ENCODE measurements around the gene VMP1. TPM values are rescaled to one million over a fixed set of nuclear protein-coding genes. Genes with fewer than 3 reads are reported as not detected.
A peak's percentile ranks its signal among the peaks of the same experiment; 100 is the strongest.

The VMP1 gene
- total RNA-seq, 1 experiment from 2014 or later = 277 TPM

- intact Hi-C loops (cut with micrococcal nuclease) = loop anchor here (10.0 kb wide), 1 partner anchor 335 kb away; no protein-coding TSS in a partner anchor
- DNase-seq (no peak), ATAC-seq (no peak)
- peaks cover 74% of the 10 kb centered on the region for H3K36me3 ChIP-seq (ENCODE audit: low read depth, low read length)
- peaks cover 4% of the 10 kb centered on the region for H3F3A ChIP-seq (ENCODE audit: low read length, unreplicated experiment)
- POLR2A ChIA-PET (ENCODE audit: unreplicated experiment) = no interaction called here
- no peak overlapping the region for H3K9ac ChIP-seq (ENCODE audit: low read length)
- peaks cover 100% of the 10 kb centered on the region for H3K79me2 ChIP-seq (ENCODE audit: low read length)
- BruUV-seq (replicated peaks) = TSS peak; percentile 0
- H3K9me2 ChIP-seq (replicated peaks; ENCODE audit: low read length) = no peaks in the 10 kb centered on the region
- H4K20me1 ChIP-seq (ENCODE audit: low read length) = peaks cover 92% of the 10 kb centered on the region
- TF ChIP-seq EZH2 (IDR thresholded peaks at IDR 0.05; ENCODE audit: low read length, unreplicated experiment) (no peak), EZH2phosphoT487 (IDR thresholded peaks at IDR 0.05; ENCODE audit: borderline replicate concordance, low read length) (no peak), CTCF (conservative IDR thresholded peaks at IDR 0.05; ENCODE audit: low read depth, low read length) (no peak)
- CTCF ChIA-PET = no interaction called here
- no peaks in the 10 kb centered on the region for H3K9me3 ChIP-seq (ENCODE audit: low read length)
- H2AFZ ChIP-seq (ENCODE audit: low read length) = no peak overlapping the region
- H3K27me3 ChIP-seq (ENCODE audit: low read length) = no peaks in the 10 kb centered on the region
- no peak overlapping the region for H3K4me2 ChIP-seq (ENCODE audit: low read length)
- no peaks in the 10 kb centered on the region for H3K4me1 ChIP-seq (ENCODE audit: insufficient read depth, low read length)
- H3K27ac ChIP-seq (ENCODE audit: low read length) = no peak overlapping the region
- no peak overlapping the region for H3K4me3 ChIP-seq (ENCODE audit: low read length)
These were observed 7.7 kb upstream of the VMP1 start for GRCh38 chr17:59699786-59700185.

GRCh38 chr17:59702304-59702703 lies 5.2 kb upstream of the VMP1 start:
- CTCF ChIA-PET = interaction anchor here (0.6 kb wide), 1 partner anchor 156 kb away, joined by 3 read pairs; no protein-coding TSS in a partner anchor
- Histone ChIP-seq H3K4me1 (ENCODE audit: insufficient read depth, low read length) (peaks cover 14% of the 10 kb centered on the region), H2AFZ (ENCODE audit: low read length) (no peak overlapping the region), H3K79me2 (ENCODE audit: low read length) (peaks cover 99% of the 10 kb centered on the region), H3K9me2 (replicated peaks; ENCODE audit: low read length) (no peaks in the 10 kb centered on the region), H4K20me1 (ENCODE audit: low read length) (peaks cover 83% of the 10 kb centered on the region), H3K4me3 (ENCODE audit: low read length) (no peak overlapping the region), H3K4me2 (ENCODE audit: low read length) (no peak overlapping the region), H3K27me3 (ENCODE audit: low read length) (no peaks in the 10 kb centered on the region), H3K9me3 (ENCODE audit: low read length) (no peaks in the 10 kb centered on the region), H3F3A (ENCODE audit: low read length, unreplicated experiment) (peaks cover 4% of the 10 kb centered on the region), H3K36me3 (ENCODE audit: low read depth, low read length) (peaks cover 49% of the 10 kb centered on the region), H3K9ac (ENCODE audit: low read length) (no peak overlapping the region), H3K27ac (ENCODE audit: low read length) (no peak overlapping the region)
- ATAC-seq = no peak
- TF ChIP-seq EZH2phosphoT487 (IDR thresholded peaks at IDR 0.05; ENCODE audit: borderline replicate concordance, low read length) (no peak), CTCF (conservative IDR thresholded peaks at IDR 0.05; ENCODE audit: low read depth, low read length) (no peak), EZH2 (IDR thresholded peaks at IDR 0.05; ENCODE audit: low read length, unreplicated experiment) (no peak)
- intact Hi-C loops (cut with micrococcal nuclease) = no loop called here
- POLR2A ChIA-PET (ENCODE audit: unreplicated experiment) = no interaction called here
- DNase-seq = no peak
- BruUV-seq (replicated peaks) = no TSS peak

GRCh38 chr17:59707971-59708430 lies 547 bp downstream of the VMP1 start:
- Histone ChIP-seq H3F3A (ENCODE audit: low read length, unreplicated experiment) (no peaks in the 10 kb centered on the region), H2AFZ (ENCODE audit: low read length) (peak overlapping the region; percentile 65), H3K79me2 (ENCODE audit: low read length) (peaks cover 97% of the 10 kb centered on the region), H3K9ac (ENCODE audit: low read length) (peak overlapping the region; percentile 95), H3K36me3 (ENCODE audit: low read depth, low read length) (peaks cover 10% of the 10 kb centered on the region; the same call in 1 of the 2 replicates), H3K9me3 (ENCODE audit: low read length) (no peaks in the 10 kb centered on the region), H3K9me2 (replicated peaks; ENCODE audit: low read length) (no peaks in the 10 kb centered on the region), H3K4me1 (ENCODE audit: insufficient read depth, low read length) (peaks cover 32% of the 10 kb centered on the region), H3K4me2 (ENCODE audit: low read length) (peak overlapping the region; percentile 90), H3K27me3 (ENCODE audit: low read length) (no peaks in the 10 kb centered on the region), H3K4me3 (ENCODE audit: low read length) (peak overlapping the region; percentile 76), H4K20me1 (ENCODE audit: low read length) (peaks cover 60% of the 10 kb centered on the region), H3K27ac (ENCODE audit: low read length) (peak overlapping the region; percentile 67)
- CTCF ChIA-PET = no interaction called here
- intact Hi-C loops (cut with micrococcal nuclease) = loop anchor here (1.0 to 2.0 kb wide), 2 partner anchors 89 to 145 kb away; partner anchors contain the start of gene CLTC
- BruUV-seq (replicated peaks) = no TSS peak
- POLR2A ChIA-PET (ENCODE audit: unreplicated experiment) = interaction anchor here (0.5 to 1.5 kb wide), 3 partner anchors 90 to 216 kb away, joined by 5 to 12 read pairs (median 7); no protein-coding TSS in a partner anchor
- ATAC-seq = no peak; the same call in 1 of the 2 replicates
- TF ChIP-seq CTCF (conservative IDR thresholded peaks at IDR 0.05; ENCODE audit: low read depth, low read length) (no peak), EZH2phosphoT487 (IDR thresholded peaks at IDR 0.05; ENCODE audit: borderline replicate concordance, low read length) (no peak), EZH2 (IDR thresholded peaks at IDR 0.05; ENCODE audit: low read length, unreplicated experiment) (no peak)
- no peak for DNase-seq
